DND-41 (cell line): ENCODE measurements around the gene GCN1.

Experiments
- ATAC-seq: fragments of 200-7000 bp; cut with Tn5 transposase; 3 replicates; pipeline ENCODE4 v1.9.1; 2021; ENCODE audit warnings: low read depth; ENCODE audit not compliant: insufficient read depth
- DNase-seq: peaks from one replicate; pipeline ENCODE4 v3.0.0-alpha.2; 2020
- H2AFZ ChIP-seq: 2 replicates; pipeline ENCODE4 v1.6.0; 2012; ENCODE audit warnings: low read depth, low read length
- H3K27ac ChIP-seq: 2 replicates; pipeline ENCODE4 v1.5.1; 2012; ENCODE audit warnings: low read length, inconsistent platforms
- H3K27me3 ChIP-seq: fragments of 200-600 bp; sonication (generic); 2 replicates; pipeline ENCODE4 v1.6.0; 2012; ENCODE audit warnings: low read length, mild to moderate bottlenecking, inconsistent platforms; ENCODE audit not compliant: insufficient read depth, poor library complexity
- H3K36me3 ChIP-seq: 2 replicates; pipeline ENCODE4 v1.5.1; 2012; ENCODE audit warnings: low read length, inconsistent platforms; ENCODE audit not compliant: insufficient read depth
- H3K4me1 ChIP-seq: 2 replicates; pipeline ENCODE4 v1.5.1; 2012; ENCODE audit warnings: mild to moderate bottlenecking, low read length; ENCODE audit not compliant: insufficient read depth
- H3K4me2 ChIP-seq: 2 replicates; pipeline ENCODE4 v1.6.0; 2012; ENCODE audit warnings: mild to moderate bottlenecking, moderate library complexity, low read length, inconsistent platforms; ENCODE audit not compliant: insufficient read depth
- H3K4me3 ChIP-seq, 2 experiments: fragments of 200-600 bp in 1 of 2; shearing (Covaris generic) in 1 of 2; 2 replicates each; pipeline ENCODE4 v1.5.1; 2012 to 2016; ENCODE audit warnings: inconsistent platforms in 2 of 2, low read length in 2 of 2, mild to moderate bottlenecking in 2 of 2, low read depth in 1 of 2, moderate library complexity in 1 of 2
- H3K79me2 ChIP-seq: 2 replicates; pipeline ENCODE4 v1.6.0; 2012; ENCODE audit warnings: low read length, inconsistent platforms; ENCODE audit not compliant: insufficient read depth
- H3K9ac ChIP-seq: 2 replicates; pipeline ENCODE4 v1.6.0; 2012; ENCODE audit warnings: low read depth, mild to moderate bottlenecking, inconsistent platforms, low read length, moderate library complexity
- H3K9me3 ChIP-seq: 2 replicates; pipeline ENCODE4 v1.5.1; 2012; ENCODE audit warnings: low read length, moderate library complexity, mild to moderate bottlenecking, inconsistent platforms; ENCODE audit not compliant: insufficient read depth, severe bottlenecking
- H4K20me1 ChIP-seq: 2 replicates; pipeline ENCODE4 v1.6.0; 2012; ENCODE audit warnings: low read length; ENCODE audit not compliant: insufficient read depth
- EZH2 ChIP-seq: IDR thresholded peaks from 3 replicates; pipeline ENCODE4 v1.6.1; 2012; ENCODE audit warnings: borderline replicate concordance, low read depth, mild to moderate bottlenecking, moderate library complexity, low read length, inconsistent platforms; ENCODE audit not compliant: severe bottlenecking
- TF ChIP-seq, protein P1 (sequence below): IDR thresholded peaks from 2 replicates; pipeline ENCODE4 v1.5.1; 2012; ENCODE audit warnings: borderline replicate concordance, low read length, moderate library complexity, mild to moderate bottlenecking; ENCODE audit not compliant: poor library complexity, severe bottlenecking; ENCODE audit errors: extremely low read depth

GCN1 gene

DNA sequence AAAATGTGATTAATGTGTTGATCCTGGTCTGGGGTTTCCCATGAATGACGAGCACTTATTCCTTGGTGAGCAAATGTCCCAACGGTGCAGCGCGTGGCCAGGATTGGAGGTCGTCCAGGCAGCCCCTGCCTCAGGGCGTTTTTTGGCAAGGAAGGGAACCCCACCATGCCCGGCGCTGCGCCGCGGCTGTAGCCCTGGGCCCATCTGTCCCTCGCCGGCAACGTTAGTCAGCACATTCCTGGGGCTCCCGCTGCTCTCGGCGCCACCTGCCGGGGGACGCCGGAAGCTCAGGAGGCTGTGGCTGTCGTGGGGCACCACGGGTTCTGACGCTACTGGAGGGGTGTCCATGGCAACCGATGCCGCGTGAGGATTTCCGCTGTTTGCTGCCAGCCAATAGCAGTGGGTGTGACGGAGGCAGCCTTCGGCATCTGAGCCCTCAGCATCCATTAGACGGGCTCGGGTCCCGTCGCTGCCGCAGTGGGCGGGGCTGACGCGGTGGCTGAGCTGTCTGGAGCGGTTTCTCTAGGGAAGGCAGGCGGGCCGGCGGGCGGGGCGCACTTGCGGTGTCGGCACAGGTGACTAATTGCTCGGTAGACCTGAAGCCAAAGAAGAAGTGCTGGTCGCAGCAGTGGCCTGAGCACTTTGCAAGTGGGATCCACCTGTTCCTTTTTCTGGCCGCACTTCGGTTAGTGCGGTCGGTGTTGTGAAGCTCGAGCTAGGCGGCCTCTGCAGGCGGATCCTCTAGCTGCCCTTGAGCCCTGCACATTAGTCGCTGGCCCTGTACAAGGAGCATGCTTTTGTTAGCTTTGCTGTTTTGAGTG, 107.5 kb downstream of the GCN1 start:
- no peaks in the 10 kb centered on the region for H3K27me3 ChIP-seq
- peak; percentile 100 for DNase-seq
- H3K4me3 ChIP-seq, result peak overlapping the region; percentile 5 to 63; a peak in 3 of 4 replicates
- peaks cover 3% of the 10 kb centered on the region; the same call in 1 of the 2 replicates for H3K36me3 ChIP-seq
- H3K27ac ChIP-seq, result peak overlapping the region; percentile 75
- H3K4me2 ChIP-seq, result peak overlapping the region; percentile 88
- peak overlapping the region; percentile 83 for H2AFZ ChIP-seq
- TF ChIP-seq, protein P1, sequence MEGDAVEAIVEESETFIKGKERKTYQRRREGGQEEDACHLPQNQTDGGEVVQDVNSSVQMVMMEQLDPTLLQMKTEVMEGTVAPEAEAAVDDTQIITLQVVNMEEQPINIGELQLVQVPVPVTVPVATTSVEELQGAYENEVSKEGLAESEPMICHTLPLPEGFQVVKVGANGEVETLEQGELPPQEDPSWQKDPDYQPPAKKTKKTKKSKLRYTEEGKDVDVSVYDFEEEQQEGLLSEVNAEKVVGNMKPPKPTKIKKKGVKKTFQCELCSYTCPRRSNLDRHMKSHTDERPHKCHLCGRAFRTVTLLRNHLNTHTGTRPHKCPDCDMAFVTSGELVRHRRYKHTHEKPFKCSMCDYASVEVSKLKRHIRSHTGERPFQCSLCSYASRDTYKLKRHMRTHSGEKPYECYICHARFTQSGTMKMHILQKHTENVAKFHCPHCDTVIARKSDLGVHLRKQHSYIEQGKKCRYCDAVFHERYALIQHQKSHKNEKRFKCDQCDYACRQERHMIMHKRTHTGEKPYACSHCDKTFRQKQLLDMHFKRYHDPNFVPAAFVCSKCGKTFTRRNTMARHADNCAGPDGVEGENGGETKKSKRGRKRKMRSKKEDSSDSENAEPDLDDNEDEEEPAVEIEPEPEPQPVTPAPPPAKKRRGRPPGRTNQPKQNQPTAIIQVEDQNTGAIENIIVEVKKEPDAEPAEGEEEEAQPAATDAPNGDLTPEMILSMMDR, result peak; percentile 97
- no peak for TF ChIP-seq EZH2
- peaks cover 20% of the 10 kb centered on the region for H3K4me1 ChIP-seq
- no peaks in the 10 kb centered on the region for H3K9me3 ChIP-seq
- peak overlapping the region; percentile 58 for H3K9ac ChIP-seq
- peak; percentile 96 for ATAC-seq
- H3K79me2 ChIP-seq, result no peaks in the 10 kb centered on the region
- no peaks in the 10 kb centered on the region for H4K20me1 ChIP-seq

DNA sequence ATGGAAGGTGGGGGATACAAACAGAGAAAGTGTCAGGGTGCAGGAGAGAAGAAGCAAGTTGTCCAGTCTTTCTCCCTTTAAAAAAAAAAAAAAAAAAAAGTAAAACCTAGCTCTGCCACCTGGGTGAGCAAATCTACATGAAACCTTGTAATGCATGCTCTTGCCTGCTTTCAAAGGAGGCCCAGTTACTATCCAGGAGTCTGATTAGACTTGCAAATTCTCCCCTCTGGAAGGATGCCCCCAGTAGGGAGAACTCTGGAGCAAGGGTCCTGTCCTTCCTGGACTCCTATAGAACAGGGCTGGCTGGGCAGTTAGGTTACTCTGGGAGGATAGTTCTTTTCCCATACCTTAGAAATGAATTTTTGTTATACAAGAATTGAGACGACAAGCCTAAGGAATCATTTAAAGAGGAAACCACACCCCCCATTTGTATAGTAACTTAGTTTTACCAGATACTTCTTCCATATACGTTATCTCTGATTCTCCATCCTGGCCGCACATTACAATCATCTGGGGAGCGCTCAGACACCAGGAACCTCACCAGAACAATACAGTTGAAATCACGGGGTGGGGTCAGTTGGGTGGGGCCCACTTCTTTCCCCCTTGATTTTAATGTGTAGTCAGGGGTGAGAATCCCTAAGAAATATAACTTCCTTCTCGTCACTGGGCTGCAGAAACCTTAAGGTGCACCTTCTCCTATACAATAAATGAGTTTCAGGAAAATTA, 108.4 kb downstream of the GCN1 start:
- peak overlapping the region; percentile 75 for H3K27ac ChIP-seq

DNA sequence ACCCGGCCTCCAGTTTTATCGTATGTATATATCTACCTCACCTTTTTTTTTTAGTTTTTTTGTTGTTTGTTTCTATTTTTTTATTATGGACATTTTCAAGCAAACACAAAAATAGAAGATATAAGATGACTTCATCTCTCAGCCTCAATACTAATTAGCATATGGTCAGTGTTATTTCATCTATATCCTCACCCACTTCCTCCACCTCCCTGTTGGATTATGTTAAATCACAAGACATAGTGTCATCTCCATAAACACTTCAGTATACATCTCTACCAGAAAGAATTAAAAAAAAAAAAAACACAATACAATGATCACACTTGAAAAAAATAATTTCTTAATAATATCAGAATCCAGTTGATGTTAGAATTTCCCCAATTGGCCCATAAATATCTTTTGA, 112.9 kb downstream of the GCN1 start:
- no peak for DNase-seq
- H3K9ac ChIP-seq, result no peak overlapping the region

More for the DNA sequence above, 108.4 kb downstream of the GCN1 start:
- Histone ChIP-seq H3K4me2 (peak overlapping the region; percentile 88), H2AFZ (peak overlapping the region; percentile 80), H3K4me1 (peaks cover 20% of the 10 kb centered on the region), H4K20me1 (no peaks in the 10 kb centered on the region), H3K36me3 (no peaks in the 10 kb centered on the region), H3K79me2 (no peaks in the 10 kb centered on the region), H3K9ac (peak overlapping the region; percentile 58), H3K4me3 (peak overlapping the region in 1 of 2 experiments; percentile 57; a peak in 2 of 4 replicates), H3K27me3 (no peaks in the 10 kb centered on the region), H3K9me3 (no peaks in the 10 kb centered on the region)
- TF ChIP-seq EZH2, result no peak
- TF ChIP-seq, protein P1, result no peak
- no peak for ATAC-seq
- no peak for DNase-seq

More for the DNA sequence above, 112.9 kb downstream of the GCN1 start:
- Histone ChIP-seq H3K79me2 (no peaks in the 10 kb centered on the region), H4K20me1 (no peaks in the 10 kb centered on the region), H3K27ac (no peak overlapping the region), H3K9me3 (no peaks in the 10 kb centered on the region), H3K36me3 (no peaks in the 10 kb centered on the region), H3K4me1 (peaks cover 7% of the 10 kb centered on the region), H2AFZ (no peak overlapping the region), H3K4me3 (no peak overlapping the region), H3K27me3 (no peaks in the 10 kb centered on the region), H3K4me2 (no peak overlapping the region)
- no peak for ATAC-seq
- TF ChIP-seq EZH2, result no peak
- TF ChIP-seq, protein P1, result no peak
